Activated T-cell treated with anti-CD3 and anti-CD28 coated beads for 4 hours (primary cell): ENCODE measurements around the gene MIDN.
"Not testable (repeated sequence)": the region's sequence is repeated elsewhere in the genome, so short reads cannot be mapped to it uniquely, and the experiment has no call there.

Experiments used
- DNase-seq: peaks from one replicate; pipeline ENCODE4 v3.0.0-alpha.2; 2020

MIDN gene

GRCh38 chr19:1296575-1297271 is 48.3 kb downstream of the MIDN start:
- no peak for DNase-seq

- DNase-seq, result no peak
These were observed 49.9 kb downstream of the MIDN start for GRCh38 chr19:1298235-1298634.

GRCh38 chr19:1299801-1300200 is 51.4 kb downstream of the MIDN start:
- DNase-seq, result no peak

- no peak for DNase-seq
These were observed 52.5 kb downstream of the MIDN start for GRCh38 chr19:1300744-1301490.

GRCh38 chr19:1302533-1303239 is 54.3 kb downstream of the MIDN start:
- no peak for DNase-seq

GRCh38 chr19:1304197-1304924 is 56.0 kb downstream of the MIDN start:
- no peak for DNase-seq

- DNase-seq, result not testable (repeated sequence)
These were observed 57.0 kb downstream of the MIDN start for GRCh38 chr19:1305354-1305753.

- DNase-seq, result no peak
These were observed 58.9 kb downstream of the MIDN start for GRCh38 chr19:1307320-1307719.

- no peak for DNase-seq
These were observed 59.4 kb downstream of the MIDN start for GRCh38 chr19:1307755-1308303.

GRCh38 chr19:1308718-1309117 is 60.3 kb downstream of the MIDN start:
- no peak for DNase-seq
